GM19023 (cell line): ENCODE results near the gene LDLRAD4.
"Not testable (repeated sequence)": the region's sequence is repeated elsewhere in the genome, so short reads cannot be mapped to it uniquely, and the experiment has no call there.

Source experiments
- ATAC-seq: cut with Tn5 transposase; IDR thresholded peaks from one replicate; pipeline ENCODE4 v1.9.1; 2021; ENCODE audit warnings: mild to moderate bottlenecking, moderate library complexity; ENCODE audit not compliant: unreplicated experiment

Gene LDLRAD4

DNA sequence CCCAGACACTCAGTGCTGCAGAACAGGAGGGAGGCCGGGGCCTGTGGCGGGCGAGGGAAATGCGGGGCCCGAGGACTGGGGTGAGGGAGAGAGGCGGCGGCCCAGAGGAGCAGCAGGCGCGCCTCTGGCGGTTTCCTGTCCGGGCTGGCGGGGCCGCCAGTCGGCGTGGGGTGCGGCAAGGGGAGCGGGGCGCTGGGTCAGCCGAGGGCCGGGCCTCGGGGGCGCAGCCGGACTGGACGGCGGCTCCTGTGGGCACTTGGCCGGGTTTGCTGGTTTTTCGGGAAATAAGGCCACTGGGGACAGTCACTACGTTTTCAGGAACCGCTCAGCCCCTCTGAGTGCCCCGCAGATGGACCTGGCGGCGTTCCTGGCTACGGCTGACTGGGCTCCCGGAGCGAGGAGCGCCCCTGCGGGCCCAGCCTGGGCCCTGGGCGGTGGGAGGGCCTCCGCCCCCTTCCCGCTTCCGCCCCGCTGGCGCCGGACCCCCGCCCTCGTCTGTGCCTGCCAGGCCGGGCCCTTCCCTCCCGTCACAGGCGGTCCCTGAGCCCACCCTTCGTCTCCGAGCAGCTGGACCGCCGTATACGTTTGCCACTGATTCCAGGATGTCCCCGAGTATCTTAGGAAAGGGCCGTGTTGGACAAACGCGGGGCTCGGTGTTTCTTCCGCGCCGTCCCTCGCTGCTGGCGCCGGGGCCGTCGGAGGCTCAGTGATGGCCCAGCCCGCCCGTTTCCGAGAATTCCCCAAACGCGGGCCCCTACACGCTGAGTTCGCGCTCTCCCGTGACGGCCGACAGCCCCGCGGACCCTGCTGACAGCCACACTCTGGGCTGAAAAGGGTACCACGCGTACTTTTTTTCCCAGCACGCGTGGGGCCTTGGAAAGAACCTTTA is 423.2 kb downstream of the LDLRAD4 start:
- ATAC-seq: no peak

DNA sequence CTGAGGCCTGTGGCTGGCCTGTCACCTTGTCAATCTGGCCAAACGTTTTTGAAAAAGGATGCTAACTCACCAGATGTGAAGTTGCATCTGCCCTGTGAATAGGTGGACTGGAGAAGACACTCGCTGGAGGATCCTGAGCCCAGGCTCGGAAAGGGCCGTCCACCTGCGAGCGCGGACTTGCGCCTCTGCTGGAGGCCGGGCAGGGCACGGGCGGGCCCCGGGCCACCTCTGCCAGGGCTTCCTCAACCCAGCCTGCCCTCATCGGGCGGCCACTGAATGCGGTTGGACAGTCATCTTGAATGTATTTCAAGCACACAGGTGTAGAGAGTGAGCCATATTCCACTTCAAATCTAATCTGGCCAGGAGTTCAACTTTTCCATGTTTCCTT is 423.9 kb downstream of the LDLRAD4 start:
- no peak for ATAC-seq

DNA sequence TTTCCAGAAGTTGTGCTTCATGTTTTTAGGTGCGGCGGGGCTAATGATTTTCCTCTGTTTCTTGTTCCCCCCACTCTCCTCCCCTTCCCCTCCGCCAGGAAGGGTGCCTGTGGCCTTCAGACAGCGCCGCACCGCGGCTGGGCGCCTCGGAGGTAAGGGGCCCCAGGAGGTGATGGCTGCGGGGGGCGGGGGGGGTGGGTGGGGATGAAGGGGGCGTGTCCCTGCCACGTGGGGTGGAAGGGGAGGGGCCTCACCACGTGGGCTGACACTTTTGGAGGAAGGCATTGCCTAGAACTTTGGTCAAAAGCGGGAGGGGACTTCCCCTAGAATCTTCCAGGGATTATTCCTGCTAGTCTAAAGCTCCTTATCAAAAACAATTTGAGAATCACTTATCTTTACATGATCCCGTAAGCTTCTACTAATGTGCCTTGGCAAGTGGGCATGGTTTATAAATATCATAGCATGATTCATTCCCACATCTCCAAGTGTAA is 424.7 kb downstream of the LDLRAD4 start:
- no peak for ATAC-seq

DNA sequence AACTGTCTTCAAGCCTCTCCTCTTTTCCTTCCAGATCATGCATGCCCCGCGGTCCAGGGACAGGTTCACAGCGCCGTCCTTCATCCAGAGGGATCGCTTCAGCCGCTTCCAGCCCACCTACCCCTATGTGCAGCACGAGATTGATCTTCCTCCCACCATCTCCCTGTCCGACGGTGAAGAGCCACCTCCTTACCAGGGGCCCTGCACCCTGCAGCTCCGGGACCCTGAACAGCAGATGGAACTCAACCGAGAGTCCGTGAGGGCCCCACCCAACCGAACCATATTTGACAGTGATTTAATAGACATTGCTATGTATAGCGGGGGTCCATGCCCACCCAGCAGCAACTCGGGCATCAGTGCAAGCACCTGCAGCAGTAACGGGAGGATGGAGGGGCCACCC is 426.5 kb downstream of the LDLRAD4 start:
- no peak for ATAC-seq

DNA sequence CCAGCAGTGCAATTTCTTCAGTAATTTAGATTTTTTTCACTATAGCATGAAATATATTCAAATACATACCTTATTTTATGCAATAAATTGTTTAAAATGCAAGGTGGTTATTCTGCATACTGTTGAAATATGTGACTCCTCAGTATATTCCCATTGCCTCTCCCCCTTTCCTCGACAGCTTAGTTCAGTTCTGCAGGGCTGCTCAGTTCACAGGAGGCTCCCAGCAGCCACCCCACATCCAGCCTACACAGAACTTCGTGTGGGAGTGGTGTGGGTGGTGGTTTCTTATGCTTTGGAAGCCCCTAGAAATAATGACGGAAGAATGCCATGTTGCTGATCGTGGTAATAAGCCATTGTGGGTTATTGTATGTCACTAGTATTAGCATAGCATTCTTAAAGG is 428.1 kb downstream of the LDLRAD4 start:
- no peak for ATAC-seq

DNA sequence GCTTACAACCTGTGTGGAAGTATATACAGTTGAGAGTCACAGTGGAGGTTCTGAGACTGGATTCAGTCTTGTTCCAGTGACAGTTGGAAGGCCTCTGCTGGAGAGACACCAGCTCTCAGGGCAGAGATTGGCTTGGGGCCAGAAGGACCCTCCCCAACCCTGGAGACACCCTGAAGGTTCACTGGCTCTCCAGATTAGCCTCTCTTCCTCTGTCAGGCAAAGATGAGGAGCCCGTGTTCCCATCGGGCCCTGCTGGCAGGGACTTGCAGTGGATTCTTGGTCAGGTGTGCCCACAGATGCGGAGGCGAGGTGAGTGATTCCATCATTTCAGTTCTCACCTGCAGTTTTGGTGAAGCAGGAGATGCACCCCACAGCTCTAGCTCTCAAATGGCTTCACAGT is 429.2 kb downstream of the LDLRAD4 start:
- ATAC-seq: no peak

DNA sequence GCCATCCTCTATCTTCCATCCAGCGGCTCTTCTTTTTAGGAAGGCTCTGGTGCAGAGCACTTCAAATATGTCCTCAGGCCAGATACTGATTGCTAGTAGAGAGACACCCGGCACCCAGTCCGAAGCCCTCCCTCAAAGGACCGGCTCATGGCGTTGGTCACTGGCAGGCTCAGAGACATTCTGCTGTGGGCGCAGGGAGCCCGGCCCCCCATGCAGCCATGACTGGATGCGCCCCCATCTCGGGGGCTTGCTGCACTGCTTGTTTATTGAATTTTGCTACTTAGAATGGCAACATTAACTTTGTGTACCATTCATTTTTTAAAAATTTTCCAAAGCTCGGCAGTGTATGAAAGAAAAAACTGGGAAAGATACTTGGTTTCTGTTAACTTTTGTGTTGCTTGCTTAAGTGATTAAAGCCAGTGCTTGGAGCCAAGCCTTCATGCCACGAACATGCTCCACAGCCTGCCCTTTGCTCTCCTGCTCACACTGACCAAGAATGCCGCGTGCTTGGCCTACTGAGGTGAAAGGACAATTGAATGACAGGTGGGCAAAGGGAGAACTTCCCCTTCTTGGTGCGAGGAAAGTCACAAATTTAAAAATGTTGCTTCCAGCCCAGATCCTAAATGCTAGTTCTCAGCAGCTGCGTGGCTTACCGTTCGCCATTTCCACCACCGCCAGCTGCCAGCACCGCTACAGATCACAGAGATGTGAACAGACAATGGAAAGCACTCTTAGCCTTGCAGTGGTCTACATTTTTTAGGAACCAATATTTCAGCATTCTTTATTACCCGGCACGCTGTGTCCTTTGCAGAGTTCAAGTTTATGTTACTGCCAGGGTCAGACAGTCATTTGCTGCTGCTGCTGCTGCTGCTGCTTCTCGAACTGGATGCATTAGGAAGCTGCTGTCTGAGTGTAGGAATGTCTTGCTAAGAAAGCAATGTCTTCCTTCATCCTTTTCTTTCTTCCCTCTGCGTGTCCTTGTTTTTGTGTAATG is 431.1 kb downstream of the LDLRAD4 start:
- no peak for ATAC-seq

DNA sequence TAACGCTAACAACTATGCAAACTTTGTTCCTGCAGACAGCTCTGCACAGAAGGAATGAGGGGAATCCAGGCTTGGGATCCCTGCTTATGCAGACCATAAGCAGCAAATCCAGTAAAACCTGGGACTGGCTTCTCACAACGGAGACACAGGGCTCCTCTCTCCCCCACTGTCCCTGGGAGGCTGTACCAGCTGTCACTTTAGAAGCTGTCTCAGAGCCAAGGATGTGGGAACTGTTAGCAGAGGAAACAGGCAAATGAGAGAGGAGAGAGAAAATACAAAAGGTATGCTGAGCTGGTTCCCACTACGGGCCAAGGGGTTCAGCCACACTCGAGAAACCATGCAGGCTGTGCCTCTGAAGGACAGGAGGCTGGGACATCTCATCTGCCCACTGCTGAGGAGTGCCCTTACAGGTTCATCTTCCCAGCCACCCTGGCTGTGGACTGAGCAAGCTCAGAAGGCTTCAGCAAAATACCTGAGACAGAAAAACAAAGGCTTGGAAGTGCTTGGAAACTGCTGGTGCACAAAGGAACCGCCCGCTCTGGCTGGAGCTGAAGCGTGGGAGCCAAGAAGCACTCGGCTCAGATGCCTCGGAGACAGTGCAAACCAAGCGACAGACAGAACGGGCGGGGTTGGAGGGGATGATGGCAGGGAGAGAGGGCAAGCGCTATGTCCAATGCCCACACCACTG is 435.3 kb downstream of the LDLRAD4 start:
- ATAC-seq: no peak

DNA sequence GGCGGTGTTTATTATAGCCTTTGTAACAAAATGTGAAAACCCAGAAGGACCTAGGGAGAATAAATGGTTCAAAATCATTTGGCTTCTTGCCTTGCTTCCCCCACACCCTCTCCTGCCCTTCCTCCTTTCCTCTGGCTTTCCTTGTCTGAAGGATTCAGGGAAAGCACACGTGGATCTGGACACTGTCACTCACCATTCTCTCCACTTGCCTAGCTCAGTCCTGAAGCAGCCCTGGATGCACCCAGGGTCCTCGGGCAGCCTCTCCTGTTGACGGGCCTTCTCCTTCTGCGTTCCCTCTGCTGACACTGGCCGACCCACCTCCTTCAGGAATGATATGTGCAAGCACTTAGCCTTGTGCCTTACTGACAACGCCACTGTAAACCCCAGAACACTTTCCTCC is 439.4 kb downstream of the LDLRAD4 start:
- no peak for ATAC-seq

DNA sequence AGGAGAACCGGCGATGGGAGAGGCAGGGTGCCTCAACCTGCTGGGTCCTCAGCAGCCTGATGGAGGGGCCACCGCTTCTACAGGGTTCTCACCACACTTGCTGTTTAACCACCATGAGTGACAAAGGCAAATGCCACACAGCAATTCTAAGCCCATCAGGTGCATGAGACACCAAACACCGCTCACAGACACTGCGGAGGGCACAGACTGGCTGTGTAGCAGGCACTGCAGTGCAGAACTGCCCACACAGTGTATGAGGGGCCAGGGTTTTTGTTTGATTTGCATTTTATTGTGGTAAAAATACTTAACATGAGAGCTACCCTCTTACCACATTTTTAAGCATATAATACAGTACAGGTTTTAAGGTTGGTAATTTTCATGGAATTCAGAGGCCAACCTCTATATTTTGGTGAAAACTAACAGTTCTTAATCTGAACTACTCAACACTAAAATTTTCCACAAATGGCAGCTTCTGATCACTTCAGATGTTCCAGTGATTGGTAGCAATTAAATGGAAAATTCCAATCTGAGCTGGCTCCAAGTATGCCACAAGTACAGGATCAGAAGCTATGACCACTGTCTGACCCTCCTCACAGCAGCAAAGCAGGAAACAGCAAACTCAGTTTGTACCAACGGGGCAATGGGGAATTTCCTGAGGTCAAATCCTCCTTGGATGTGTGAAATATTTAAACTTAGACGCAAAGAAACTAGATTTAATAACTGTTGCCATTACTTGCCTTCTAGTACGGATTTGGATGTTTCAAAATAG is 440.1 kb downstream of the LDLRAD4 start:
- ATAC-seq: no peak

DNA sequence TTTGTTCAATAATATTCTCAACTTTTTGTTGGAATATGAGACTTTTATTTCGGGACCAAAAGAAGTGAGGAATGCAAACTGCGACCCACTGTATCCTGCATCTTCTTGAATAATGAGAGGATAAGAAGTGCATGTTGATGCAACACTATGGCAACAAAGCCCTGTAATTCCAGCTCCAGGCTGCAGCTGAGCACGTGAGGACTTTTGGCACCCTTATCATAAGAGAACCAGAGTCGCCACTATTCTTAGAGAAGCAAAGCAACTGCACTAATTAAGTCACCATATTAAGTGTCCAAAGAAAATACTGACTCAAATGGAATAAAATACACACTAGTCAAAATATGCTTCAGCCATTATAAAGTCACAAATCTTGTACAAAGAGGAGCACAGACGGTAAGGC is 441.9 kb downstream of the LDLRAD4 start:
- ATAC-seq: no peak

DNA sequence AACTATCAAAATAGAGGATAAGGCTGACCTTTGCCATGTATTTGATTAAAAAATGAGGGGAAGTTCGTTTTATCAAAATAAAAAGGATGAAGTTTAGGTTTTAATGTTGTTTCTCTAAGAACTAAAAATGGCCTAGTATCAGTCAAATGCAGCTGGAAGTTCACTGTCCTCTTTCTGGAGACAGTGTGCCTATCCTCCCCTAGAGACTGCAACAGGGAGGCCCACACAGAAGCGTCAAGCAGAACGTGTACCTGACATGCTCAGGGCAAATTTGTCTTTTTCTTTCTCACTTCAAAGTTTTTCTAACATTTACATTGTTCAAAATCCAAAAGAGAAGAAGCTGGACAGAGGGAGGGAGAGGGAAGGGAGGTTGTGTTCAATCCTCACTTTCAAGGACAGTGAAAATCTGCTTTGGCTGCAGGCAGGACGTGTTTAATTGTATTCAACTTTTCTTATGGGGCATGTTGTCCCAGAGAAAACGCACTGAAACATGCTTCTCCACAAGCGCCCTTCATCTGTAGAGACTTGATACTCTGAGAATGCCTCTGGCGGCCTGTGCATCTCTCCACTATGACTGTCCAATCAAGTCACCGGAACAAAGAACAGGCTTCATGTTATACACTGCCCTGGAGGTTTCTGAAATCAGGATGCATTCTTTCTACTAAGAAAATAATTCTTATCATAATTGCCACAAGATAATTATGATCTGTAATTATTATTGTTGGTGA is 442.7 kb downstream of the LDLRAD4 start:
- no peak for ATAC-seq

DNA sequence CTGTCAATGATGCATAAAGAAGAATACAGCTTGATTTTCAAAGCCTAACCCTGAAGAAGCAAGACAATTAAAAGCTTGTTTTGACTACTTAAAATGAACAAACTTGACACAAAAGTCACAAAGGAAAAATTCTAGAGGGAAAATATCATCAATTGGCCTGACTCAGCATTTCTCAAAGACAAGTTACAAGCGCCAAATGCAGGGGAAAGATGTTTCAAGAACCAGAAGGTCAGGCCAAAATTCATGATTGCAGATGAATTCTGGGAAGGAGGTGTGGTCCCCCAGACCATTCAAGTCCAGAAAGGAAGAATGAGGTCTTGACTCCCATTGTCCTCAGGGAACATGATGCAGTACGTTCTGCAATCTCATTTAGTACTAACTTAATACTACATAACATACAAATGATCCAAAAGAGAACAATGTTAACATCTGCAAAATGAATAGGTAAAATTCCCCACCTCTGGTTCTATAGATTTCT is 443.3 kb downstream of the LDLRAD4 start:
- no peak for ATAC-seq

DNA sequence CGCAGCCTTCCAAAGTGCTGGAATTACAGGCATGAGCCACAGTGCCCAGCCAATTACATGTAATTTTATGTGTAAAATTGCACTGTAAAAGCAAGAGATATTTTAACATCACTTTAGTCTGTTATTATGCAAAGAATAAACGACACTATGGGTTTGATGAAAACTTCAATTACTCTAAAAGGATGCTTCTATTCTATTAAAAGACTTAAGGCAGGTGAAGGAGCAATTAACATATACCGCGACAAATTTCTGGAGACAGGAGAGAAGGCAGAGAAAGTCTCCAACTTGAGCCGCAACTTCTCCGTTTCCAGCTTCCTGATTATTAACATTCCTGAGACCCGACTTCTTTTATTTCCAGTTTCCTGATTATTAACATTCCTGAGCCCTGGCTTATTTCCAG is 454.1 kb downstream of the LDLRAD4 start:
- no peak for ATAC-seq

DNA sequence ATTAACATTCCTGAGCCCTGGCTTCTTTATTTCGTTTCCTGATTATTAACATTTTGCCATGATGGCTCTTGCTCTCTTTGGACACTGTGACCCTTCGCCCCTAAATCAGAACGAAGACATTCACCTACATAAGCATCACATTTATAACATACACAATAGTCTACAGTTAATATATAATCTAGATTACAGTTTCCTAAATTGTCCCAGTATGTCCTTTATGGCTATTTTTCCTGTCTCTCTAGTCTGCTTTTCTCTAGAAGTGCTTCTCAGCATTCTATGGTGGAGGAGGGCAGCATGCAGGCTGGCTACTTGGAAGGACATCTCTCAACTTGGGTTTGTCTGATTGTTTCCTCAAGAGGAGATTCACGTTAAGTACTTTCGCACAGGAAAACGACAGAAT is 457.9 kb downstream of the LDLRAD4 start:
- ATAC-seq: no peak

DNA sequence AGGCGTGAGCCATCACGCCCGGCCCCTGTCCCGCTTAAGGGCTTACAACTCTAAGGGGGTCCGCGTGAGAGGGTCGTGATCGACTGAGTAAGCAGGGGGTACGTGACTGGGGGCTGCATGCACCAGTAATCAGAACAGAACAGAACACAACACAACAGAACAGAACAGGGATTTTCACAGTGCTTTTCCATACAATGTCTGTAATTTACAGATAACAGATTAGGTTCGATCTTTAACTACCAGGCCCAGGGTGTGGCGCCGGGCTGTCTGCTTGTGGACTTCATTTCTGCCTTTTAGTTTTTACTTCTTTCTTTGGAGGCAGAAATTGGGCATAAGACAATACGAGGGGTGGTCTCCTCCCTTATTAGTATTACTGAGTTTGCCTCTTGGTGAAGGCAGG is 458.8 kb downstream of the LDLRAD4 start:
- not testable (repeated sequence) for ATAC-seq

DNA sequence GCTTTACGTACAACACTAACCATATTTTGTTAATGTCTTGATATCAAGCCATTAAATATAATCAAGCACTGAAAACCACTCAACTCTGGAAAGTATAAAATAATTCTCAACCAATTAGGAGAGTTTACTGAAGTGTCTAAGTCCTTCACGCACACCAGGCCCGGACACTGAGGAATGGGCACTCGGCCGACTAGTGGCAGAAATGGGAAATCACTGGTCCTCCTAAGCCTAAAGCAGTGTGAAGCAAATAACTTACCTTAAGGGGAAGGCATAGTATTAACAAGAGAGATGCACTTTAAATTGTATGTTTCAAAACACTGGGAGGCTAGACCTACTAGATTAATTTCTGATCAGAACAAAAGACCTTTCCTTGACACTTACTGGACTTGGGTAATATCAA is 462.1 kb downstream of the LDLRAD4 start:
- ATAC-seq: no peak

DNA sequence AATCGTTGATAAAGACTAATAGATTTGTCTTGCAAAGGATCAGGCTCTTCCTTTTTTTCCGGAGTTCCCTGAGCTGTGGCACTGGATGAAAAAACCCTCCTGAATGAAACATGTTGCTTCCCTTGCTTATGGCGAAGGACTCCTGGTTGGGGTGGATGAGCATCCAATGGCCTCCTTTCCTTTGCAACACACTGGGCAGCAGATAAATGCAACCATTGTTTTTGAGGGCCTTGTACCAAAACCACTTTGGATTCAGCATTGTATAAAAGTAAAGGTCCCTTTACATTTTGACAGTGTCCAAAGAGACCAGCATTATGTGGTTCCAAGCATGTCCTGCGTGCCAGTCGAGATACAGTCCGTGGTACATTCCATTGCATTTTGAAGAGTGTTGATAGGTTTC is 463.1 kb downstream of the LDLRAD4 start:
- no peak for ATAC-seq

DNA sequence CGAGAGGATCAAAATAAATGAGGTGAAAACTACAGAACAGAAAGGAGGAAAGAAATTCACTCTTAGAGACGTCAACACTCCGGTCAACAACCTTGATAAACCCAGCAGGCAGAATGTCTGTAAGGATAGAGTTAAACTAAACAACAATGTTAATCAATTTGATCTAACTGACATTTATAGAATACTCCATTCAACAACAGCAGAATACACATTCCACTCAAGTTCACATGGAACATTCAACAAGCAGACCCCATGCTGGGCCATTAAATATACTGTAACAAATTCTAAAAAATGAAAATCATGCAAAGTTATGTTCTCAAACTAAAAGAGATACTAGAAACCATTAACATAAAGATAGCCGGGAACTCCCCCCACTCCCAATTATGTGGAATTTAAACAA is 466.0 kb downstream of the LDLRAD4 start:
- ATAC-seq: no peak
